Spleen (tissue), 7 donors: Measurements from ENCODE around the gene HAX1.

Experiments used
- POLR2A ChIP-seq, 3 donors: fragments of 450-650 bp; IDR thresholded peaks; one replicate each; pipeline ENCODE4 v1.5.1; 2017; ENCODE audit warnings: antibody characterized with exemption in 3 of 3, mild to moderate bottlenecking in 1 of 3
- TF ChIP-seq, protein P1 (sequence below), 11 experiments: fragments of 200-600 bp in 7 of 11; fragments of 450-650 bp in 4 of 11; sonication (generic) in 4 of 11; IDR thresholded peaks in 8 of 11; conservative IDR thresholded peaks in 3 of 11; 1 replicate in 7 of 11; 2 replicates in 4 of 11; pipeline versions ENCODE4 v1.4.0 to v1.8.0; 2016 to 2021; ENCODE audit warnings: antibody characterized with exemption in 11 of 11, inconsistent platforms in 4 of 11, mild to moderate bottlenecking in 1 of 11
- donor health status: DM: no; HTN: no; CAD: no; lungs with moderate emphysema.
- donor health status: DM: no; HTN: no; CAD: no.
- donor health status: DM: no; HTN: no; CAD: no.

DNA sequence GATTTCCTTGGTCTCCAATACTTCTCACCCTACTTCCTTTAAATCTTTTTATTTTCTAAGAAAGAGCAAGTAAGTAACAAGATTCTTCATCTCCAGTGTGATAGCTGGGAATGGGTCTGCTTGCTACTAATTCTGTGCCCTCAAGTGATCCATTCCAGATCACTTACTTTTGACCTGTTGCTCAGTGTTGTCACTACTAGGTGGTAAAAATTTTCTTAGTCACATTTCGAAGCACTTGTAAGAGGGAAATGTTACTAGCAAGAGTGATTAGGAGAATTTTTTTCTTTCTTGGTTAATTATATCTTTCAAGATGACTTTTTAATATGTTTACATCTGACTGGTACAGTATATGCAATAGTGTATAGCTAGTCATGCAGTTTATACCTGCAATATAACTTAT lies 49.5 kb upstream of the HAX1 start:
- TF ChIP-seq, protein P1, sequence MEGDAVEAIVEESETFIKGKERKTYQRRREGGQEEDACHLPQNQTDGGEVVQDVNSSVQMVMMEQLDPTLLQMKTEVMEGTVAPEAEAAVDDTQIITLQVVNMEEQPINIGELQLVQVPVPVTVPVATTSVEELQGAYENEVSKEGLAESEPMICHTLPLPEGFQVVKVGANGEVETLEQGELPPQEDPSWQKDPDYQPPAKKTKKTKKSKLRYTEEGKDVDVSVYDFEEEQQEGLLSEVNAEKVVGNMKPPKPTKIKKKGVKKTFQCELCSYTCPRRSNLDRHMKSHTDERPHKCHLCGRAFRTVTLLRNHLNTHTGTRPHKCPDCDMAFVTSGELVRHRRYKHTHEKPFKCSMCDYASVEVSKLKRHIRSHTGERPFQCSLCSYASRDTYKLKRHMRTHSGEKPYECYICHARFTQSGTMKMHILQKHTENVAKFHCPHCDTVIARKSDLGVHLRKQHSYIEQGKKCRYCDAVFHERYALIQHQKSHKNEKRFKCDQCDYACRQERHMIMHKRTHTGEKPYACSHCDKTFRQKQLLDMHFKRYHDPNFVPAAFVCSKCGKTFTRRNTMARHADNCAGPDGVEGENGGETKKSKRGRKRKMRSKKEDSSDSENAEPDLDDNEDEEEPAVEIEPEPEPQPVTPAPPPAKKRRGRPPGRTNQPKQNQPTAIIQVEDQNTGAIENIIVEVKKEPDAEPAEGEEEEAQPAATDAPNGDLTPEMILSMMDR (IDR thresholded peaks at IDR 0.05 in 8 of 11, conservative IDR thresholded peaks at IDR 0.05 in 3 of 11) = no peak
- no peak for TF ChIP-seq POLR2A (IDR thresholded peaks at IDR 0.05)
